ENCODE data around the gene SSR4. TPM values are rescaled to one million over a fixed set of nuclear protein-coding genes. Genes with fewer than 3 reads are reported as not detected.

The SSR4 gene
- total RNA-seq, 1 donor from 2014 or later = 110 TPM

GRCh38 chrX:153767674-153768055 is 26.8 kb upstream of the SSR4 start:
- intact Hi-C loops (cut with DNase I) = loop anchor here (5.0 kb wide), 1 partner anchor 185 kb away; no protein-coding TSS in a partner anchor
- DNase-seq (ENCODE audit: low spot score) (peak; percentile 54), ATAC-seq (no peak)

- DNase-seq (ENCODE audit: low spot score) = peak; percentile 53
- intact Hi-C loops (cut with DNase I) = loop anchor here (5.0 kb wide), 1 partner anchor 184 kb away; no protein-coding TSS in a partner anchor
- no peak for ATAC-seq
These were observed 25.9 kb upstream of the SSR4 start for GRCh38 chrX:153768311-153769157.

DNA sequence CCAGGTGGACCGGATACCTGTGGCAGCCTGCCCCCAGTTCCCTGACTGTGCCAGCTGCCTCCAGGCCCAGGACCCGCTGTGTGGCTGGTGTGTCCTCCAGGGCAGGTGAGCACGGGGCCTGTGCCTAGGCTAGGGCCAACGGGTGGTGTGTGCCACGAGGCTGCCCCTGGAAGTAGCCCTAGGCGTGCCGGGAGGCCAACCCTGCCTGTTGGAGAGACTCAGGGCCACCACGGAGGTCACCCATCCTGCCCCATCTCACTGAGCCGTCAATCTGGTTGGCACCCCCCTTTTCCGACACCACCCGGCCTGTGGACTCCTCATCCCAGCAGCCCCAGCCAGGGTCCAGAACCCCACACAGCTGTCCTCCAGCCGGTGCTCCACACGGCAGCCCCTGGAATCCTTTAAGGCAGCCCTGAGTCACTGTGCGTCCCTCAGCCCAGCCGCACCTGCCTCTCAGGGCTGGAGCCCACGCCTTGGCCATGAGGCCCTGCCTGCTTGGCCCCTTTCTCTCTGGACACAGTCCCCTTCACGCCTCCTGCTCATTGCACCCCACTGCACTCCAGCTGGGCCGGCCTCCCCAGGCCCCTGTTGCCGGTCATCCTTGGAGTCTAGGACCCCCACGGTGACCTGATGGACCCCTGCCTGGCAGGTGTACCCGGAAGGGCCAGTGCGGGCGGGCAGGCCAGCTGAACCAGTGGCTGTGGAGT is 25.2 kb upstream of the SSR4 start:
- DNase-seq (ENCODE audit: low spot score) = peak; percentile 54
- no peak for ATAC-seq
- intact Hi-C loops (cut with DNase I) = loop anchor here (5.0 kb wide), 1 partner anchor 183 kb away; no protein-coding TSS in a partner anchor

DNA sequence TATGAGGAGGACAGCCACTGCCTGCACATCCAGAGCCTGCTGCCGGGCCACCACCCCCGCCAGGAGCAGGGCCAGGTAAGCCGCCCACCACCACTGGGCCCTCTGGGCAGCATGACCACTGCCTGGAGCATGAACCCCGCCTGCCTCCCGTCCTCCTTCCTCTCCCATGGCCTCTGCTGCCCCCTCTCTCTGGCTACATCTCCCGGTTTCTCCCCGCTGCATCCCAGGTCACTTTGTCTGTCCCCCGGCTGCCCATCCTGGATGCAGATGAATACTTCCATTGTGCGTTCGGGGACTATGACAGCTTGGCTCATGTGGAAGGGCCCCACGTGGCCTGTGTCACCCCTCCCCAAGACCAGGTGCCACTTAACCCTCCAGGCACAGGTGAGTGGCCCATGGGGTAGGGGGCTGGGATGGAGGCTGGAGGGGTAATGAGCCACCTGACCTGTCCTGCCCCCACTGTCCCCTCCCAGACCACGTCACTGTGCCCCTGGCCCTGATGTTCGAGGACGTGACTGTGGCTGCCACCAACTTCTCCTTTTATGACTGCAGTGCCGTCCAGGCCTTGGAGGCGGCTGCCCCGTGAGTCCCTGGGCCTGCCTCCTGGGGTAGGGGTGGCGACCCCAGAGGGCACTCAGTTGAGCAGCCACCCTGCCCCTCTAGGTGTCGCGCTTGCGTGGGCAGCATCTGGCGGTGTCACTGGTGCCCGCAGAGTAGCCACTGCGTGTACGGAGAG is 24.4 kb upstream of the SSR4 start:
- DNase-seq (ENCODE audit: low spot score) (peak; percentile 55), ATAC-seq (no peak)
- intact Hi-C loops (cut with DNase I) = loop anchor here (5.0 kb wide), 1 partner anchor 182 kb away; no protein-coding TSS in a partner anchor

GRCh38 chrX:153770601-153771414 is 23.7 kb upstream of the SSR4 start:
- ATAC-seq = no peak
- intact Hi-C loops (cut with DNase I) = no loop called here

GRCh38 chrX:153771415-153772315 is 22.8 kb upstream of the SSR4 start:
- intact Hi-C loops (cut with DNase I) = no loop called here
- DNase-seq (ENCODE audit: low spot score) = peak; percentile 59
- no peak for ATAC-seq

More at GRCh38 chrX:153770601-153771414, 23.7 kb upstream of the SSR4 start:
- no peak for DNase-seq (ENCODE audit: low spot score)

- intact Hi-C loops (cut with DNase I) = no loop called here
- DNase-seq (ENCODE audit: low spot score) (peak; percentile 45), ATAC-seq (no peak)
These were observed 21.9 kb upstream of the SSR4 start for GRCh38 chrX:153772316-153773217.

DNA sequence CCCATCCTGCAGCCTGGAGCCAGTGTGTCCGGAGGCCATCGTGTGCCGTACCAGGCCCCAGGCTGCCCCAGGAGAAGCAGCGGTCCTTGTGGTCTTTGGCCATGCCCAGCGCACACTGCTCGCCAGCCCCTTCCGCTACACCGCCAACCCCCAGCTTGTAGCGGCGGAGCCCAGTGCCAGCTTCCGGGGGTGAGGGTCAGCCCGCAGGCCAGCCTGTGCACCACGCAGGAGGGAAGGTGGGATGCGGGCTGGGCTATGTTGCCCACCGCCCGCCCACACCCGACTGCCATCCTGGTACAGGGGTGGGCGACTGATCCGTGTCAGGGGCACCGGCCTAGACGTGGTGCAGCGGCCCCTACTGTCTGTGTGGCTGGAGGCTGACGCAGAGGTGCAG is 21.3 kb upstream of the SSR4 start:
- ATAC-seq (no peak), DNase-seq (ENCODE audit: low spot score) (peak; percentile 55)
- intact Hi-C loops (cut with DNase I) = no loop called here

- no peak for ATAC-seq
- no peak for DNase-seq (ENCODE audit: low spot score)
- intact Hi-C loops (cut with DNase I) = no loop called here
These were observed 20.5 kb upstream of the SSR4 start for GRCh38 chrX:153773741-153774575.

- intact Hi-C loops (cut with DNase I) = no loop called here
- no peak for ATAC-seq
- DNase-seq (ENCODE audit: low spot score) = no peak
These were observed 19.7 kb upstream of the SSR4 start for GRCh38 chrX:153774576-153775292.

- DNase-seq (ENCODE audit: low spot score) (no peak), ATAC-seq (no peak)
- intact Hi-C loops (cut with DNase I) = no loop called here
These were observed 19.0 kb upstream of the SSR4 start for GRCh38 chrX:153775293-153776119.

DNA sequence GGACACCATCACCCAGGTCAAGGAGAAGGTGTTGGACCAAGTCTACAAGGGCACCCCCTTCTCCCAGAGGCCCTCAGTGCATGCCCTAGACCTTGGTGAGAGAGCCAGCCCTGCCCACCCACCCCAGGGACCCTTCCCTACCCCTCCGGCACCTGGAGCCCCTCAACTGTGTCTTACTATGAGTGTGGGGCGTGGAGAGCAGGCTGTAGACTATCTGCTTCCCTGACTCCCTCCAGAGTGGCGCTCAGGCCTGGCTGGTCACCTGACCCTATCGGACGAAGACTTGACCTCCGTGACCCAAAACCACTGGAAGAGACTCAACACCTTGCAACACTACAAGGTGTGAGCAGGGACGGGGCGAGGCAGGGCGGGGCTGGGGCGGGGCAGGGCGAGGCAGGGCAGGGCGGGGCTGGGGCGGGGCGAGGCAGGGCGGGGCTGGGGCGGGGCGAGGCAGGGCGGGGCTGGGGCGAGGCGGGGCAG is 18.3 kb upstream of the SSR4 start:
- DNase-seq (ENCODE audit: low spot score) = no peak
- ATAC-seq = no peak
- intact Hi-C loops (cut with DNase I) = no loop called here

GRCh38 chrX:153776611-153777045 is 17.8 kb upstream of the SSR4 start:
- intact Hi-C loops (cut with DNase I) = no loop called here
- ATAC-seq (no peak), DNase-seq (ENCODE audit: low spot score) (no peak)

Measured in sciatic nerve (tissue), 2 donors.